Measurements from ENCODE around the gene ANXA9.

ANXA9 gene

DNA sequence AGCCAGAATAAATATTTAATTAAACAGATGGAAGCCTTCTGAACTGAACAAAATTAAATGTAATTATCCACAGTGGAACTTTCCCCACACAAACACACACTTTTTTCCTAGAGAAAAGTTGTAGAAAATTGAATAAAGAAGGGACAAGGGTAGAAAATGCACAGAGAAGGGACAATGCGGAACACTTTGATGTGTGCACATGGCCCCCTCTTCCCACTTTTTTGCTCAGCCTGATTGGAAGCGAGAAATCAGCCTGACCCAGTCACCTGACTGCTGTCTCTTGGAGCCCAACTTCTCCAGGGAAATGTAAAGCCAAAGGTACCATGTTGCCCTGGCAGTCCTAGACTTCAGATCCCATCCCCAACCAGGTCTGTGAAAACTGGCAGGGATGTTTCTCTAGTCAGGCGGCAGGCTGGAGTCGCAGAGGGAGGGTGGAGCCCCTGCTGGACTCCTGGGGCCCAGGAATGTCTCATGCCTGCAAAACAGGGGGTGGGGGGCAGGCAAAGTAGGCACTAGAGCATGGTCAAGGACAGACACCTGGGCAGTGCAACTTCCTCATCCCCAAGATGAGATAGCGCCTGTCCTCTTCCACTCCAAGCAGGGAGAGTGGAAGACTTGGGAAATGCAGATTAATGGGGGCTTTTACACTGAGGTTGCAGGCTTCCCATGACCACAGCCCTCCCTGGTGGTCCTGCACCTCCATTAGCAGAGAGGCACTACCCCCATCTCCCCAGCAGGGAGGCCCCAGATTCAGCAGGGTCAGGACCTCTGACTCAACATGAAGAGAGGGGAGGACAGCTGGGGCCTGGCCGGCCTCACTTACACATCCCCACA is 10.3 kb upstream of the ANXA9 start:
- peak overlapping the region; percentile 86 for H3K4me3 Mint-ChIP-seq
- H3K36me3 Mint-ChIP-seq = peaks cover 21% of the 10 kb centered on the region
- H3K9me3 Mint-ChIP-seq = no peaks in the 10 kb centered on the region
- ATAC-seq = no peak
- H3K27me3 Mint-ChIP-seq = no peaks in the 10 kb centered on the region
- peaks cover 52% of the 10 kb centered on the region for H3K4me1 Mint-ChIP-seq
- peak overlapping the region; percentile 82 for H3K27ac Mint-ChIP-seq

DNA sequence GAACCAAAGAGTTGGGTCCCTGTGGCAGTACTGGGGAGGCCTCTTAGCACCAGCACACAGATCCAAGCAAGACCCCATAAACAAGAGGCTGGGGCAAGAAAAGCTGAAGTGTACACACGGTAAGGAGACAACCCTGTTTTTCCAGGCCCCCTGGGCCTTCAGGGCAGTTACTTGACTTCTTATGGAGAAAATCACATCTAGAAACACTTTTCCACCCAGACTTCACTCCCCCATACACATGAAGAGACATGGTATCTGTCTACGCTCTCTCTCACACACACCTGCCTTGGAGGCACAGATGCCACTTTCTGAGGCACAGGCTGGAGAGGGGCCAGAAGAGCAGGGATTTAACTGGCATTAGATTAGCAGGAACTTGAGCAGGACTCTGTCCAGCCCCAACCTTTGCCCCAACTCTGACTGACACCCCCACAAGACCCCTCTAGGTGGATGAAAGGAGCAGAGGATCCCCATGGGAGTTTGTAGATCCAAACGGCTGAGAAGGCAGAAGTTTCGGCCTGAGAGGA is 9.6 kb upstream of the ANXA9 start:
- Mint-ChIP-seq H3K27me3 (no peaks in the 10 kb centered on the region), H3K9me3 (no peaks in the 10 kb centered on the region), H3K4me1 (peaks cover 59% of the 10 kb centered on the region), H3K36me3 (peaks cover 17% of the 10 kb centered on the region), H3K27ac (peak overlapping the region; percentile 82), H3K4me3 (peak overlapping the region; percentile 86)
- ATAC-seq = no peak

DNA sequence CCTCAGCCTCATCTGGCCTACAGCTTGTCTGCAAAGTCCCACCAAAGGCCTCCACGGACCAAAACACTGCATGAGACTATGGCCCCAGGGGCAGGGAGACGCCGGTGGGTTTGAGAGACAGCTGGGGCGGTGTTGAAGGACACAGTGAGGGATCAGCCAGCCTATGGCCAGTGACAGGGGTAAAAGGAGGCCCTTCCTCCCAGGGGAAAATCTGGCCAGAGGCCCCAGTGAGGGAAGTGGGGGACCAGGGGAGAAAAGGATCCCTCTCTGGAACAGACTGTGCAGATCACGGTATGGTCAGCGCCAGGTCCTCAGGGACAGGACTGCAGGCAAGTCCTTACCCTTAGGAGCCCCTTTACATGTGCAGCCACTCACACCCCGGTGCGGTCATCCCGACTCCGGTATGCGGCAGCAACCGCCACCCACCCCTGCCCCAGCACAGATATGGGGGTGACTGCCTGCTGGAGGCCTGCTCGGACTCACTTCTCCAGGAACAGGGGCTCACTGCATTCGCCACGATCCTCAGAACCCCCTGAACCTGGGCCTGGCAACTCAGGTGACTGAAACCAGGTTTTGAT is 8.7 kb upstream of the ANXA9 start:
- no peaks in the 10 kb centered on the region for H3K9me3 Mint-ChIP-seq
- peaks cover 8% of the 10 kb centered on the region for H3K36me3 Mint-ChIP-seq
- peaks cover 62% of the 10 kb centered on the region for H3K4me1 Mint-ChIP-seq
- H3K27me3 Mint-ChIP-seq = no peaks in the 10 kb centered on the region
- peak overlapping the region; percentile 82 for H3K27ac Mint-ChIP-seq
- ATAC-seq = no peak
- peak overlapping the region; percentile 86 for H3K4me3 Mint-ChIP-seq

DNA sequence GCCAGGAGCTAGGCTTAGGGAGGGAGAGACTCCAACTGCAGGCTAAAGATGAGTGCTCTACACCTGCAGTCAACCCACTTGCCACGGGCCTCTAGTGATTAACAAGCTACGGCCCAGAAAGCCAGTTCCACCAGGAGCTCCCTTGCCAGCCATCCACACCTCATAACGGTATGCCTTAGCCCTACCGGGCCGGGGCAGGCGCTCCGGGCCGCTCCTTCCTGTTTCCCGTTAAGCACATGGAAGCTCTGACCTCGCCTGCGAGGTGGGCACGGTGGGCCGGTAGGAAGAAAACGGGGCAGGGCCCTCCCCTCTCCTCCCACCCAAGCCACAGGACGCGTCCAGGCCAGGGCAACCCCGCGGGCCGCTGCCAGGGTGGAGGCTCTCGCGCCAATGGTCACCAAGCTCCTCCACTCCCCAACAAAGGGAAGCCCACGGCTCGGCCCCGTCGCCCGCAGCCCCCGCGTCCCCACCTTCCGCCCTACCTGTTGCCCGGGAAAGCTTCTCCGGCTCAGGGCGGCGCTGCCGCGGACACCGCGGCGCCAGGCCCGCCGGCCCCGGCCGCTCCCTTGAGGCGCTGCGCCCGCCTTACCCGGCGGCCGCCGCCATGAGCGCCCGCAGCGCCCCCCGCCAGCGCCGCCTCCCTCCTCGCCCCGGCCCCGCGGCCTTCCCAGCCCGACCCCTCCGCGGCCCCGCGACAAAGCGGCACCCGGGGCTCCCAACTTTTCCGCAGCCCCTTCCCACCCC is 8.1 kb upstream of the ANXA9 start:
- ATAC-seq = peak; percentile 68

DNA sequence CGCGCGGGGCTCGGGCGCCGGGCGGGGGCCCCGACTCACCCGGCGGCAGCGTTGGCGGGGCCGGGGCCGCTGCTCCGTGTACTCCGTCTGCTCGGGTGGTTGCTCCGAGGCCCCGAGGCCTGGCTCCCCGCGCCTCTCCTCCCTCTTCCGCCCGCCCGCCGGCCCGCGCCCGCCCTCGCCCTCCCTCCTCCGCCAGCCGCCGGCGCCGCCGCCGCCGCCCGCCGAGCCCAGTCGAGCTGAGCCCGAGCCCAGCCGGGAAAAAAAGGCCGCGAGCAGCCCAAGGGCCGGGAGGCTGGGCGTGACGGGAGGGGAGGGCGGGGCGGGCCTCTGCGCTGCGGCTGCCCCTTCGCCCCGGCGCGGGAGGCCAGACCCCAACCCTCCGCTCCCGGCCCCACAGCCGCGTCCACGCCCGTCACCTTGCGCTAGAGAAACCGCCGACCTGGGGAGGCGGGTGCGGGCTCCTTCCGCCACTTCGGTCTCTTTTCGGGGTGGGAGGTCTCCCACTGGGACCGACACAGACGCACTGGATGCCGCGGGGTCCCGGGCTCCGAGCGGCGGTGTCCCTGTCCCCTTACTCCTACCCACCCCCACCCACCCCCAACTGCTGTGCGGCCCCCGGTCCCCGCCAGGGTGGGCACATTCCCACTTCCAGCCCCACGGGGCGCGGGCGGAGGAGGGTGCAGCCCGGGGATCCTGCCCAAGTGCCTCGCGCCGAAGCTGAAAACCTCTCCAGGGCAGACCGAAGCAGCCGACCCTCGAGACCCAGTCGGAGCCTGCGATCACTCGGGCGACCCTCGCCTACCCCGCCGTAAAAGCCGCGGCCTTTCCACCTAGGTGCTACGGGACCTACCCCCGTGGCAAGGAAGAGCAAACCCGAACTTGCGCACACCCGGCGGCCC is 7.3 kb upstream of the ANXA9 start, which contains the start of gene CERS2:
TSS of gene CERS2 (minus strand) at position 256 of the 899 bp plus-strand sequence. CDS start 5,745 bp downstream, outside the sequence.
- ATAC-seq = peak; percentile 72
- Mint-ChIP-seq H3K27me3 (no peaks in the 10 kb centered on the region), H3K4me3 (peak within 1 kb of the TSS; percentile 86), H3K27ac (peak within 1 kb of the TSS; percentile 86), H3K9me3 (no peaks in the 10 kb centered on the region), H3K36me3 (no peaks in the 10 kb centered on the region), H3K4me1 (peaks cover 76% of the 10 kb centered on the region)

More for the DNA sequence above, 8.1 kb upstream of the ANXA9 start:
- Mint-ChIP-seq H3K27ac (peak overlapping the region; percentile 82), H3K27me3 (no peaks in the 10 kb centered on the region), H3K4me3 (peak overlapping the region; percentile 86), H3K4me1 (peaks cover 68% of the 10 kb centered on the region), H3K36me3 (peaks cover 2% of the 10 kb centered on the region), H3K9me3 (no peaks in the 10 kb centered on the region)

DNA sequence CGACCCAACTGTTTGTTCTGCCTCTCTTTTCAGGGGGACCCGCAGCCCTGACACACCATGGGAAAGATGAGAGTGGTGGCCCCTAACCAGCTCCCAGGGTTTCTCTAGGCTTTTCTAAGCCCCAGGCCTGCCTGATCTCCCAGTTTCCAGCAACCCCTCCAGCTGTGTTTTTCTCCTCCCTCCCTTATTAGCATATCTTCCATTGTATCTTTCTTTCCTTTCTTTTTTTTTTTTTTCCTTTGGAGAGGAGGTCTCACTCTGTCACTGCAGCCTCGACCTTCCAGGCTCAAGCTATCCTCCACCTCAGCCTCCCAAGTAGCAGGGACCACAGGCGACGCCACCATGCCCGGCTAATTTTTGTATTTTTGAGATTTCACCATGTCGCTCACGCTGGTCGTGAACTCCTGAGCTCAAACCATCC is 5.7 kb upstream of the ANXA9 start:
- Mint-ChIP-seq H3K4me1 (peaks cover 63% of the 10 kb centered on the region), H3K36me3 (no peaks in the 10 kb centered on the region), H3K27me3 (no peaks in the 10 kb centered on the region), H3K4me3 (peak overlapping the region; percentile 75), H3K27ac (peak overlapping the region; percentile 79), H3K9me3 (no peaks in the 10 kb centered on the region)
- ATAC-seq = no peak

DNA sequence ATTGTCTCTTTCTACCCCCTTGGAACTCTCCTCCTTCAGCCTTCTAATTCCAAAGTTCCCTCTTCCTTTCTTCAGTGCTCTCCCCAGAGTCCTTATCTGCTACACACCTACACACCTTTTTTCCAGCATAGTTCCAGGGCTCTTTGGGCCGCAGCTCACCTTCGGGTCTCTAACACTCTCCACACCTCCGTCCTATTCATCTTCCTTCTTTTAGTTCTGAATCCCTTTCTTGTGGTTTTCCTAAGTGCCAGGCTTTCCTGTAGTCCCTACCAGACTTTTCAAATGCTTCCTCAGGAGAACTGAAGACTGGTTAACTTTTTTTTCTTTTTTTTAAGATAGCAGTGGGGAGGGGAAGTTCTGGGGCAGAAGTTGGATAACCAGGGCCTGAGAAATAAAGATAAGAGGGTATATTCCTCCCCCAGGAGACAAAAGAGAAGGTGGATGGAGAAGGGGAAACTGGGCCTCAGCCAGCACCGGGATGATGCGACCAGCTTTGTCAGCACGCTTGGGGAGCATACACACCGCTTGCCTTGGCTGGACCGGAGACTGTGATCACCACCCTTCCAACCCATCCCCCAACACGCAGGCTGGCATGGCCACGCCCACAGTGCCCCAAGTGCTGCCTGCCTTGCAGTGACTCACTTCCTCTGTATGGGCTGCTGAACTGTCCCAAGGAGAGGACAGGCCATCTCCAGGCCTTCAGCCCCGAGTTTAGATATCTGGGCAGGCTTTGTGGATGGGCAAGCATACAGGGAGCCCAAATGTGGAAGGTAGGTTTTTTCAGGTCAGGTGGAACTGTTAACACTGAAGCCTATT is 5.0 kb upstream of the ANXA9 start:
- Mint-ChIP-seq H3K4me1 (peaks cover 56% of the 10 kb centered on the region), H3K9me3 (no peaks in the 10 kb centered on the region), H3K36me3 (no peaks in the 10 kb centered on the region), H3K27ac (peak overlapping the region; percentile 79), H3K4me3 (peak overlapping the region; percentile 75), H3K27me3 (no peaks in the 10 kb centered on the region)
- peak; percentile 66 for ATAC-seq

DNA sequence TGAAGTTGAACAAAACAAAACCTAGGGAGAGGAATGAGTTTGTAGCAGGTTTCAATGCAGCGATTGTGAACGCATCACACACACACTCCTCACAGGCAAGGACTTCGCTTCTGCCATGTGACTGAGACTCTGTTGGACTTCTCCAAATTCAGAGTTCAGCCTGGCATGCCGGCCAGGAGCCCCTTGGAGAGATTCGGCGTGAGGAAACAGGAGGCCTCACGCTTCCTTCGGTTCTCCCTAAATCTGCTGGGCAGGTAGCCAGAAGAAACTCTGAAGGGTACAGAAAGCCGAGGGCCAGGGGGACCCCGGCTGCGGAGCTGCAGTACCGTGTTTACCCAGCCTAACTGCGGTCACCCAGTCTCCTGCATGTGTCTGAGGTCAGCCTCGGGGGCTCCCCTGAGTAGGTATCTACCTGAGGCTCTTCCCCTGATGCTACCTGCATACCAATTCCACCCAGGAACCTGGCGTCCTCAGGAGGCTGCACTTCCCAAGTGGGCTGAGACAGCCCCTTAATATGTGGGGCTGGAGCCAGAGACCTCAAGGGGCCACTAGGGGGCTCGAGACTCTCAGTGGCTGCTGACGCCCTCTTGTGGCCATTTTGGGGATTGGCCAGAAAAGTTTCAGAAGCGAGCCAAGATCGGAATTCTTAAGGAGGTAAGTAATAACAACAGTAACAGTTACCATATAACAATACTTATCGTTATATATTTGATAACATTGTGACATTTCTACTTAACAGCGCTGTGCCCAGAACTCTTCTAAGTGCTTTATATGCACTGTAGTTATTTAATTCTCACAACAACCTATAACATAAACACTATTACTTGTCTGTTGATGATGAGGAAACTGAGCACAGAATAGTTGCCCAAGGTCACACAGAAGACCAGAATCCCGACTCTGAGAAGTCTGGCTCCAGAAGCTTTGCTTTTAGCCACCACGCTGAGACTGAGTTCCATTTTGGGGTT is 2.7 kb upstream of the ANXA9 start:
- Mint-ChIP-seq H3K27me3 (no peaks in the 10 kb centered on the region), H3K9me3 (no peaks in the 10 kb centered on the region), H3K36me3 (no peaks in the 10 kb centered on the region), H3K4me3 (peak overlapping the region; percentile 73), H3K27ac (peak overlapping the region; percentile 73), H3K4me1 (peaks cover 38% of the 10 kb centered on the region)
- ATAC-seq = peak; percentile 72

DNA sequence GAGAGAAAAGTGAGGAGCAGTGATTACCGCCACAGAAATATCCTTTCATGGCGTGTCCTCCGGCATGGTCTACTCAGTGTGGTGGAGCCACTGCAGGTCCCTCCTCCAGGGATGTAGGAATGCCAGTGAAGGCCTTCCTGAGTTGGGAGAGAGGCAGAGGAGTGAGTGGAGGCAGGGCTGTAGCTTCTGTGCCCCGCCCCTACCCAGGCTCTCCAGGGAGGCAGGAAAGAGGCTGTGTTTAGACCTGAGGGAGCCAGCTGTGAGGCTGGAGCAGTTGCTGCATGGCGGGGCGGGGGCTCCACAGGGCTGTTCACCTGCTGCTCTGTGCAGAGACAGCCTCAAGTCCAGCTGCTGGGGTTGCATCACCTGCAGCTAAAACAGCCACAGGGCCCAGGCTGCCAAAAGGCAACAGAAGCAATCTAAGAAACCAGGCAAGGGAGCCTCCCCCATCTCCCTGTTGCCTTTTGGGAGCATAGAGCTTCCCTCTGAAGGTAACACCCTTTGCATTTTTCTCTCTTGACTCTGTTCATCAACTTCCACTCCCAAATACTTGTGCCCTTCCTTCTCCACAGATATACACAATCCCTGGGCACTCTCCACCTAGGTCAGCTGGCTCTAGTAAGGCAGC is 801 bp upstream of the ANXA9 start:
- no peak for ATAC-seq
- no peaks in the 10 kb centered on the region for H3K27me3 Mint-ChIP-seq
- no peak overlapping the region for H3K27ac Mint-ChIP-seq
- no peaks in the 10 kb centered on the region for H3K9me3 Mint-ChIP-seq
- no peak overlapping the region for H3K4me3 Mint-ChIP-seq
- H3K36me3 Mint-ChIP-seq = no peaks in the 10 kb centered on the region
- H3K4me1 Mint-ChIP-seq = peaks cover 29% of the 10 kb centered on the region

DNA sequence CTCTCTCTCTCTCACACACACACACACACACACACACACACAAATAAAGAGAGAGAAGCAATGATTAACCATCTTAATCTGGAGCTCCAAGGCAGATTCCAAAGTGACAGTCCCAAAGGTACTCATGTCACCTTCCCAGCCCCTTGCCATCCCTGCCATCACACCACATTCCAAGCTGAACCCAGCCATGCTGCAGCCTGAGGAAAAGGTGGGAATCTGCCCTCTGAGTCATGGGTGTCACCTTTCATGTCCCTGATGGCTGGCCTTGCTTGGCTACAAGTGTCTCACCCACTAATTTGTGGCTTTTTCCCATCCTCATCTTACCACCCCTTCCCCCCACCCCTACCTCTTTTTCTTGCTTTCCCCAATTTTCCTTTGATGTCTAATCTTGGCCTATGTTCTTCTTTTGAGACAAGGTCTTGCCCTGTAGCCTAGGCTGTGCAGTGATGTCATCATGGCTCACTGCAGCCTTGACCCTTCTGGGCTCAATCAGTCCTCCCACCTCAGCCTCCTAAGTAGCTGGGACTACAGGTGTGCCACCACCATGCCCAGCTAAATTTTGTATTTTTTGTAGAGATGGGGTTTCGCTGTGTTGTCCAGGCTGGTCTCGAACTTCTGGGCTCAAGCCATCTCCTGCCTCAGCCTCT is 3.2 kb downstream of the ANXA9 start:
- Mint-ChIP-seq H3K27ac (no peak overlapping the region), H3K4me3 (no peak overlapping the region), H3K27me3 (no peaks in the 10 kb centered on the region), H3K36me3 (no peaks in the 10 kb centered on the region), H3K4me1 (no peaks in the 10 kb centered on the region), H3K9me3 (no peaks in the 10 kb centered on the region)
- no peak for ATAC-seq

DNA sequence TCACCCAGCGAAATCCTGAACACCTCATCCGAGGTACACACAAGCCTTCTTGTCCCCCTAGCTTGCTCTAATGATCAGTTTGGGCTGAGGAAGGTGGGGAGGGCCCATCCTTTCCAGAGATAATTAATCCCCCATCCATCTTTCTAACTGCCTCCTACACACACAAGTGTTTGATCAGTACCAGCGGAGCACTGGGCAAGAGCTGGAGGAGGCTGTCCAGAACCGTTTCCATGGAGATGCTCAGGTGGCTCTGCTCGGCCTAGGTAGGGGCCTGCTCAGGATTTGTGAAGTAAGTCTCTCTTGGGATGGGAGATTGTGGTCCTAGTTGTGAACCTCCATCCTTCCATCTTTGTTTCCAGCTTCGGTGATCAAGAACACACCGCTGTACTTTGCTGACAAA is 5.8 kb downstream of the ANXA9 start:
- no peaks in the 10 kb centered on the region for H3K9me3 Mint-ChIP-seq
- ATAC-seq = no peak
- H3K27ac Mint-ChIP-seq = no peak overlapping the region
- no peak overlapping the region for H3K4me3 Mint-ChIP-seq
- H3K36me3 Mint-ChIP-seq = no peaks in the 10 kb centered on the region
- no peaks in the 10 kb centered on the region for H3K27me3 Mint-ChIP-seq
- H3K4me1 Mint-ChIP-seq = no peaks in the 10 kb centered on the region

DNA sequence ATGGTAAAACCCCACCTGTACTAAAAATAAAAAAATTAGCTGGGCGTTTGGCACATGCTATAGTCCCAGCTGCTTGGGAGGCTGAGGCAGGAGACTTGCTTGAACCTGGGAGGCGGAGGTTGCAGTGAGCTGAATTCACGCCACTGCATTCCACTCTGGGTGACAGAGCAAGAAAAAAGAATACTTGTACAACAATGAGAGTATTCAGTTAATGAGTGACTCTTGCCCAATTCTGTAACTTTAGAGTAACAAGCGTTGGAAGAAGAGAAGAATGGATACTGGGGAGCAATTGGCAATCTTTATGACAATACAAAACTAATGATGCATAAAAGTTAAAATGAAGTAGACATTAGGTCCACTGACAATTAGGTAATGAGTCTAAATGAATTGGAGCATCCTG is 10.5 kb downstream of the ANXA9 start:
- H3K27ac Mint-ChIP-seq = no peak overlapping the region
- H3K4me3 Mint-ChIP-seq = no peak overlapping the region
- no peak for ATAC-seq
- H3K4me1 Mint-ChIP-seq = peaks cover 6% of the 10 kb centered on the region
- H3K9me3 Mint-ChIP-seq = no peaks in the 10 kb centered on the region
- H3K27me3 Mint-ChIP-seq = no peaks in the 10 kb centered on the region
- H3K36me3 Mint-ChIP-seq = peaks cover 10% of the 10 kb centered on the region

Measured in stimulated activated memory B cell treated with anti-CD40 and anti-IgM and Interleukin-4, amounts not matched to agents 10 μg/mL and 1 μg/mL and 100 μg/mL, for 72 hours (primary cell).